Measurements from ENCODE around the gene USF3.

- no peak for TF ChIP-seq CTCF (conservative IDR thresholded peaks at IDR 0.05; ENCODE audit: low read length)
- TF ChIP-seq EZH2phosphoT487 (IDR thresholded peaks at IDR 0.05; ENCODE audit: borderline replicate concordance, low read depth, low read length), result no peak
These were observed 25.2 kb upstream of the USF3 start for GRCh38 chr3:113721636-113722035.

Data from OCI-LY7 (cell line).